HG03045 (cell line): ENCODE measurements around the gene CDK11A.
"Not testable (repeated sequence)": the region's sequence is repeated elsewhere in the genome, so short reads cannot be mapped to it uniquely, and the experiment has no call there.

Source experiments
- ATAC-seq: cut with Tn5 transposase; IDR thresholded peaks from one replicate; pipeline ENCODE4 v1.9.1; 2021; ENCODE audit warnings: mild to moderate bottlenecking, moderate library complexity; ENCODE audit not compliant: unreplicated experiment

CDK11A gene

GRCh38 chr1:1664318-1664717 lies 59.8 kb downstream of the CDK11A start:
- not testable (repeated sequence) for ATAC-seq

- ATAC-seq = not testable (repeated sequence)
Observed at GRCh38 chr1:1662830-1663560, 61.2 kb downstream of the CDK11A start.

GRCh38 chr1:1662392-1662791 lies 61.8 kb downstream of the CDK11A start:
- ATAC-seq = not testable (repeated sequence)

- ATAC-seq = peak; percentile 81
Observed at GRCh38 chr1:1658583-1659549, 65.3 kb downstream of the CDK11A start, which contains the start of gene CDK11B. CDK11B (minus strand) TSS chr1:1659004; CDS start chr1:1657485, 1,519 bp downstream.
